HepG2 (cell line): ENCODE data around the gene ARHGAP45. TPM values are rescaled to one million over a fixed set of nuclear protein-coding genes. Genes with fewer than 3 reads are reported as not detected.
A peak's percentile ranks its signal among the peaks of the same experiment; 100 is the strongest.

Experiments used
- ARNT2 ChIP-seq: sonication (generic); formaldehyde crosslinking; IDR thresholded peaks from 2 replicates; pipeline ENCODE4 v1.8.0; 2022; ENCODE audit warnings: mild to moderate bottlenecking, low read depth, missing genetic modification reagents, moderate library complexity
- GZF1 ChIP-seq: sonication (generic); formaldehyde crosslinking; IDR thresholded peaks from 2 replicates; pipeline ENCODE4 v1.5.1; 2020; ENCODE audit warnings: mild to moderate bottlenecking, missing genetic modification reagents
- KAT2B ChIP-seq: fragments of 150-350 bp; IDR thresholded peaks from 2 replicates; pipeline ENCODE4 v1.6.1; 2014; ENCODE audit warnings: low read depth, low read length, borderline replicate concordance
- NFKB2 ChIP-seq: sonication (generic); formaldehyde crosslinking; IDR thresholded peaks from 2 replicates; pipeline ENCODE4 v1.4.0; 2020; ENCODE audit warnings: missing genetic modification reagents, borderline replicate concordance
- PLRG1 ChIP-seq: fragments of 450-650 bp; conservative IDR thresholded peaks from 2 replicates; pipeline ENCODE4 v1.6.1; 2016
- RBAK ChIP-seq: sonication (generic); formaldehyde crosslinking; IDR thresholded peaks from 2 replicates; pipeline ENCODE4 v1.5.1; 2020; ENCODE audit warnings: mild to moderate bottlenecking, missing genetic modification reagents
- YY1 ChIP-seq: IDR thresholded peaks from 2 replicates; pipeline ENCODE4 v1.6.1; 2011; ENCODE audit warnings: low read length, low read depth, moderate library complexity, mild to moderate bottlenecking; ENCODE audit not compliant: insufficient read depth, insufficient replicate concordance
- ZBTB7B ChIP-seq: sonication (generic); formaldehyde crosslinking; IDR thresholded peaks from 2 replicates; pipeline ENCODE4 v1.4.0; 2020; ENCODE audit warnings: missing genetic modification reagents
- ZFP82 ChIP-seq: sonication (generic); formaldehyde crosslinking; IDR thresholded peaks from 2 replicates; pipeline ENCODE4 v1.5.1; 2020; ENCODE audit warnings: mild to moderate bottlenecking, missing genetic modification reagents, borderline replicate concordance
- ZNF776 ChIP-seq: sonication (generic); formaldehyde crosslinking; IDR thresholded peaks from 2 replicates; pipeline ENCODE4 v1.4.0; 2020; ENCODE audit warnings: mild to moderate bottlenecking, missing genetic modification reagents
- polyA plus RNA-seq, 8 experiments: library from polyadenylated mRNA; depleted of rRNA in 3 of 8; stranded (reverse) in 7 of 8; unstranded in 1 of 8; fragments of >200 nt; fragmentation: Illumina TruSeq in 4 of 8; extraction: Trizol in 4 of 8; gene quantifications; 2 replicates each; pipeline versions ENCODE4 v1.2.1 to v1.2.3, GENCODE V29; 2011 to 2016; ENCODE audit warnings: low read depth in 4 of 8, missing spikeins in 1 of 8, mixed read lengths in 1 of 8; ENCODE audit not compliant: insufficient read depth in 1 of 8
- total RNA-seq, 5 experiments: library from RNA; depleted of rRNA; stranded (reverse); fragments of >200 nt; fragmentation: Illumina TruSeq; extraction: Trizol; gene quantifications; 2 replicates each; pipeline ENCODE4 v1.2.3, GENCODE V29; 2016; ENCODE audit warnings: low read depth in 1 of 5
- TF ChIP-seq, protein P1 (sequence below): sonication (generic); formaldehyde crosslinking; IDR thresholded peaks from 2 replicates; pipeline ENCODE4 v1.5.1; 2020; ENCODE audit warnings: mild to moderate bottlenecking, missing genetic modification reagents, moderate library complexity
- TF ChIP-seq, protein P2 (sequence below): sonication (generic); formaldehyde crosslinking; IDR thresholded peaks from 2 replicates; pipeline ENCODE4 v1.4.0; 2020; ENCODE audit warnings: mild to moderate bottlenecking, missing genetic modification reagents
- TF ChIP-seq, protein P3 (sequence below): sonication (generic); formaldehyde crosslinking; IDR thresholded peaks from 2 replicates; pipeline ENCODE4 v1.8.1; 2022; ENCODE audit warnings: low read depth, mild to moderate bottlenecking, missing genetic modification reagents
- TF ChIP-seq, protein P4 (sequence below): IDR thresholded peaks from 2 replicates; pipeline ENCODE4 v1.6.1; 2016; ENCODE audit warnings: low read depth, borderline replicate concordance
- TF ChIP-seq, protein P5 (sequence below): sonication (generic); formaldehyde crosslinking; IDR thresholded peaks from 2 replicates; pipeline ENCODE4 v1.4.0; 2020; ENCODE audit warnings: mild to moderate bottlenecking, missing genetic modification reagents

The ARHGAP45 gene
- total and polyA plus RNA-seq, 2 of the 13 experiments (the other 11 are each of a cell fraction or from before 2014, with no cell fraction given): 0.84 to 32.0 TPM

DNA sequence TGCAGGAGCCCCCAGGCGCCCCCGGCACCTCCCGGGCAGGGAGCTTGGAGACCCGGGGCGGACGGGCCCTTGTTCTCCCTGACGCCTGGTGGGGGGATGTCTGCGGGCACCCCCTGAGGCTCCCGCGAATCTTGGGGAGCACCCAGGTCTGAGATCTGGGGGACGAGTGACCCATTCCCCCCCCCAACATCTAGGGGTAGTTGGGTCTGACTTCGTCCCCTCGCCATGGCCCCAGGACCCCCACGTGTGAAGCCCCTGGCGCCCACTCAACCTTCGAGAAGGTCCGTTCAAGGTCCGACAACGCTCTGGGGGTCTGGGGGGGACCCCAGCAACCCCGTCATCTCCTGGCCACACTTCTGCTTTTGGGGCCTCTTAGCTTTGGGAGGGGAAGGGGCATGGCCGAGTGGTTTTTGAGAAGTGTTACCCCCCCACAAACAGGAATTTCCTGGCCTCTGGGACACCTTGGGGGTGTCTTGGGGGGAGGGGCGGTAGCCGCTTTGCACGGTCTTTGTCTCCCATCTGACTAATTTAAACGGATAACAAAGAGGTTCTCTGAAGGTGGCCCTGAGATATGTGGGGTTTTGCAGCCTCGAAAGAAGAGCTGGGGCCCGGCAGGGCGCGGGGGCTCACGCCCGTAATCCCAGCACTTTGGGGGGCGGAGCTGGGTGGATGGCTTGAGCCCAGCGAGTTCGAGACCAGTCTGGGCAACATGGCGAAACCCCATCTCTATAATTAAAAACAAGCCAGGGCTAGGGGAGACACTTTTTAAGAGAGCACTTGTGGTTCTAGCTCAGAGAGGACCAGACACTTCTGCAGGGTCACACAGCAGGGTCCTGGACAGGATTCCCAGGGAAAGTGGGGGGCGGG is 40.0 kb upstream of the ARHGAP45 start (continued):
- TF ChIP-seq KAT2B (no peak), RBAK (CRISPR knock-in tag) (no peak), ARNT2 (CRISPR knock-in tag) (0 out of 2 replicates have a peak, but pooled peaks have one; percentile 6), YY1 (no peak), ZNF776 (CRISPR knock-in tag) (peak; percentile 16; the same call in 1 of the 2 replicates), NFKB2 (CRISPR knock-in tag) (0 out of 2 replicates have a peak, but pooled peaks have one; percentile 13), ZBTB7B (CRISPR knock-in tag) (peak; percentile 42; the same call in 1 of the 2 replicates), ZFP82 (CRISPR knock-in tag) (0 out of 2 replicates have a peak, but pooled peaks have one; percentile 60), GZF1 (CRISPR knock-in tag) (no peak), PLRG1 (no peak)
- TF ChIP-seq, protein P1, sequence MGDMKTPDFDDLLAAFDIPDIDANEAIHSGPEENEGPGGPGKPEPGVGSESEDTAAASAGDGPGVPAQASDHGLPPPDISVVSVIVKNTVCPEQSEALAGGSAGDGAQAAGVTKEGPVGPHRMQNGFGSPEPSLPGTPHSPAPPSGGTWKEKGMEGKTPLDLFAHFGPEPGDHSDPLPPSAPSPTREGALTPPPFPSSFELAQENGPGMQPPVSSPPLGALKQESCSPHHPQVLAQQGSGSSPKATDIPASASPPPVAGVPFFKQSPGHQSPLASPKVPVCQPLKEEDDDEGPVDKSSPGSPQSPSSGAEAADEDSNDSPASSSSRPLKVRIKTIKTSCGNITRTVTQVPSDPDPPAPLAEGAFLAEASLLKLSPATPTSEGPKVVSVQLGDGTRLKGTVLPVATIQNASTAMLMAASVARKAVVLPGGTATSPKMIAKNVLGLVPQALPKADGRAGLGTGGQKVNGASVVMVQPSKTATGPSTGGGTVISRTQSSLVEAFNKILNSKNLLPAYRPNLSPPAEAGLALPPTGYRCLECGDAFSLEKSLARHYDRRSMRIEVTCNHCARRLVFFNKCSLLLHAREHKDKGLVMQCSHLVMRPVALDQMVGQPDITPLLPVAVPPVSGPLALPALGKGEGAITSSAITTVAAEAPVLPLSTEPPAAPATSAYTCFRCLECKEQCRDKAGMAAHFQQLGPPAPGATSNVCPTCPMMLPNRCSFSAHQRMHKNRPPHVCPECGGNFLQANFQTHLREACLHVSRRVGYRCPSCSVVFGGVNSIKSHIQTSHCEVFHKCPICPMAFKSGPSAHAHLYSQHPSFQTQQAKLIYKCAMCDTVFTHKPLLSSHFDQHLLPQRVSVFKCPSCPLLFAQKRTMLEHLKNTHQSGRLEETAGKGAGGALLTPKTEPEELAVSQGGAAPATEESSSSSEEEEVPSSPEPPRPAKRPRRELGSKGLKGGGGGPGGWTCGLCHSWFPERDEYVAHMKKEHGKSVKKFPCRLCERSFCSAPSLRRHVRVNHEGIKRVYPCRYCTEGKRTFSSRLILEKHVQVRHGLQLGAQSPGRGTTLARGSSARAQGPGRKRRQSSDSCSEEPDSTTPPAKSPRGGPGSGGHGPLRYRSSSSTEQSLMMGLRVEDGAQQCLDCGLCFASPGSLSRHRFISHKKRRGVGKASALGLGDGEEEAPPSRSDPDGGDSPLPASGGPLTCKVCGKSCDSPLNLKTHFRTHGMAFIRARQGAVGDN (CRISPR knock-in tag): peak; percentile 11; the same call in 1 of the 2 replicates
- TF ChIP-seq, protein P2, sequence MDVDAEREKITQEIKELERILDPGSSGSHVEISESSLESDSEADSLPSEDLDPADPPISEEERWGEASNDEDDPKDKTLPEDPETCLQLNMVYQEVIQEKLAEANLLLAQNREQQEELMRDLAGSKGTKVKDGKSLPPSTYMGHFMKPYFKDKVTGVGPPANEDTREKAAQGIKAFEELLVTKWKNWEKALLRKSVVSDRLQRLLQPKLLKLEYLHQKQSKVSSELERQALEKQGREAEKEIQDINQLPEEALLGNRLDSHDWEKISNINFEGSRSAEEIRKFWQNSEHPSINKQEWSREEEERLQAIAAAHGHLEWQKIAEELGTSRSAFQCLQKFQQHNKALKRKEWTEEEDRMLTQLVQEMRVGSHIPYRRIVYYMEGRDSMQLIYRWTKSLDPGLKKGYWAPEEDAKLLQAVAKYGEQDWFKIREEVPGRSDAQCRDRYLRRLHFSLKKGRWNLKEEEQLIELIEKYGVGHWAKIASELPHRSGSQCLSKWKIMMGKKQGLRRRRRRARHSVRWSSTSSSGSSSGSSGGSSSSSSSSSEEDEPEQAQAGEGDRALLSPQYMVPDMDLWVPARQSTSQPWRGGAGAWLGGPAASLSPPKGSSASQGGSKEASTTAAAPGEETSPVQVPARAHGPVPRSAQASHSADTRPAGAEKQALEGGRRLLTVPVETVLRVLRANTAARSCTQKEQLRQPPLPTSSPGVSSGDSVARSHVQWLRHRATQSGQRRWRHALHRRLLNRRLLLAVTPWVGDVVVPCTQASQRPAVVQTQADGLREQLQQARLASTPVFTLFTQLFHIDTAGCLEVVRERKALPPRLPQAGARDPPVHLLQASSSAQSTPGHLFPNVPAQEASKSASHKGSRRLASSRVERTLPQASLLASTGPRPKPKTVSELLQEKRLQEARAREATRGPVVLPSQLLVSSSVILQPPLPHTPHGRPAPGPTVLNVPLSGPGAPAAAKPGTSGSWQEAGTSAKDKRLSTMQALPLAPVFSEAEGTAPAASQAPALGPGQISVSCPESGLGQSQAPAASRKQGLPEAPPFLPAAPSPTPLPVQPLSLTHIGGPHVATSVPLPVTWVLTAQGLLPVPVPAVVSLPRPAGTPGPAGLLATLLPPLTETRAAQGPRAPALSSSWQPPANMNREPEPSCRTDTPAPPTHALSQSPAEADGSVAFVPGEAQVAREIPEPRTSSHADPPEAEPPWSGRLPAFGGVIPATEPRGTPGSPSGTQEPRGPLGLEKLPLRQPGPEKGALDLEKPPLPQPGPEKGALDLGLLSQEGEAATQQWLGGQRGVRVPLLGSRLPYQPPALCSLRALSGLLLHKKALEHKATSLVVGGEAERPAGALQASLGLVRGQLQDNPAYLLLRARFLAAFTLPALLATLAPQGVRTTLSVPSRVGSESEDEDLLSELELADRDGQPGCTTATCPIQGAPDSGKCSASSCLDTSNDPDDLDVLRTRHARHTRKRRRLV (CRISPR knock-in tag): peak; percentile 47; the same call in 1 of the 2 replicates
- TF ChIP-seq, protein P3, sequence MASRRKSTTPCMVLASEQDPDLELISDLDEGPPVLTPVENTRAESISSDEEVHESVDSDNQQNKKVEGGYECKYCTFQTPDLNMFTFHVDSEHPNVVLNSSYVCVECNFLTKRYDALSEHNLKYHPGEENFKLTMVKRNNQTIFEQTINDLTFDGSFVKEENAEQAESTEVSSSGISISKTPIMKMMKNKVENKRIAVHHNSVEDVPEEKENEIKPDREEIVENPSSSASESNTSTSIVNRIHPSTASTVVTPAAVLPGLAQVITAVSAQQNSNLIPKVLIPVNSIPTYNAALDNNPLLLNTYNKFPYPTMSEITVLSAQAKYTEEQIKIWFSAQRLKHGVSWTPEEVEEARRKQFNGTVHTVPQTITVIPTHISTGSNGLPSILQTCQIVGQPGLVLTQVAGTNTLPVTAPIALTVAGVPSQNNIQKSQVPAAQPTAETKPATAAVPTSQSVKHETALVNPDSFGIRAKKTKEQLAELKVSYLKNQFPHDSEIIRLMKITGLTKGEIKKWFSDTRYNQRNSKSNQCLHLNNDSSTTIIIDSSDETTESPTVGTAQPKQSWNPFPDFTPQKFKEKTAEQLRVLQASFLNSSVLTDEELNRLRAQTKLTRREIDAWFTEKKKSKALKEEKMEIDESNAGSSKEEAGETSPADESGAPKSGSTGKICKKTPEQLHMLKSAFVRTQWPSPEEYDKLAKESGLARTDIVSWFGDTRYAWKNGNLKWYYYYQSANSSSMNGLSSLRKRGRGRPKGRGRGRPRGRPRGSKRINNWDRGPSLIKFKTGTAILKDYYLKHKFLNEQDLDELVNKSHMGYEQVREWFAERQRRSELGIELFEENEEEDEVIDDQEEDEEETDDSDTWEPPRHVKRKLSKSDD (CRISPR knock-in tag): no peak
- TF ChIP-seq, protein P4, sequence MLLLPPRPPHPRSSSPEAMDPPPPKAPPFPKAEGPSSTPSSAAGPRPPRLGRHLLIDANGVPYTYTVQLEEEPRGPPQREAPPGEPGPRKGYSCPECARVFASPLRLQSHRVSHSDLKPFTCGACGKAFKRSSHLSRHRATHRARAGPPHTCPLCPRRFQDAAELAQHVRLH (CRISPR knock-in tag): no peak
- TF ChIP-seq, protein P5, sequence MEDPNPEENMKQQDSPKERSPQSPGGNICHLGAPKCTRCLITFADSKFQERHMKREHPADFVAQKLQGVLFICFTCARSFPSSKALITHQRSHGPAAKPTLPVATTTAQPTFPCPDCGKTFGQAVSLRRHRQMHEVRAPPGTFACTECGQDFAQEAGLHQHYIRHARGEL: no peak
